ENCODE measurements around the gene E2F8. TPM values are rescaled to one million over a fixed set of nuclear protein-coding genes. Genes with fewer than 3 reads are reported as not detected.

E2F8 gene
- total and polyA plus RNA-seq, 2 donors (not counting 1 experiment from before 2014, with no cell fraction given): 0.22 to 0.24 TPM

DNA sequence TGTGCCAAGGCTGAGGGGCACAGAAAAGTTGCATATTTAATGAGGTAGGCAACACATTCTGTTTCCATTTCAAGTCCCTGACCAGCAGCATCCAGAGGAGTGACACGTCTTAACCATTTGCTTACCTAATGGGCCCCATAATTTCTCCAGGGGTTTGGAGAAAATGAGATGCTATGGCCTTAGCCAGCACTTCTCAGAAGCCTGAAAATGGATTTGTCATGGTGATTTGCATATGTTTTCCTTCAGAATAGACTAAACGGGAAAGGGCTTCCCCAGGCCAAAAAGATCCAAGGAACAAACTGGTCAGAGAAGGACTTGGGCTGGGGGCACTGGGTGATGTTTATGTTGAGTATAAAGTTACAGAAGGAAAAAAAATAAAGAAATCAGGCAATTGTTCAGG, 55.7 kb downstream of the E2F8 start:
- H3K27ac Mint-ChIP-seq: no peak overlapping the region
- H3K4me2 ChIP-seq (replicated peaks; ENCODE audit: low read depth, low read length, poor library complexity, severe bottlenecking): no peak overlapping the region
- no peak for ATAC-seq (ENCODE audit: low read depth)

DNA sequence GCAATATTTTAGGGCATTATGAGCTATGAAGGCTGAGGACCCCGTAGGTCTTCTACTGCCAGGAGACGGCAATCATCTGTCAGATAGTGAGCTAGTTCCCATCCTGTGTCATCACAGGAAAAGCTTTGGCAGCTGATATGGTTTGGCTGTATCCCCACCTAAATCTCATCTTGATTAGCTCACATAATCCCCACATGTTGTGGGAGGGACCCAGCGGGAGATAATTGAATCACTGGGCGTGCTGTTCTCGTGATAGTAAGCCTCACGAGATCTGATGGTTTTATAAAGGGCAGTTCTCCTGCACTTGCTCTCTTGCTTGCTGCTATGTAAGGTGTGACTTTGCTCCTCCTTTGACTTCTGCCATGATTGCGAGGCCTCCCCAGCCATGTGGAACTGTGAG, 57.1 kb downstream of the E2F8 start:
- Mint-ChIP-seq H3K4me3 (no peak overlapping the region), H3K9me3 (ENCODE audit: insufficient read depth) (no peaks in the 10 kb centered on the region), H3K27ac (no peak overlapping the region), H3K27me3 (no peaks in the 10 kb centered on the region), H3K4me1 (no peaks in the 10 kb centered on the region)
- H3K9ac ChIP-seq (ENCODE audit: low read length): no peak overlapping the region
- H2AFZ ChIP-seq (ENCODE audit: insufficient read depth, low read depth, low read length, poor library complexity, severe bottlenecking): no peak overlapping the region
- POLR2A ChIA-PET: no interaction called here
- no peaks in the 10 kb centered on the region for H3K36me3 ChIP-seq (replicated peaks in 1 of 2; ENCODE audit: control extremely low read depth in 1 of 2, control insufficient read depth in 1 of 2, extremely low read depth in 1 of 2, insufficient read depth in 2 of 2, low read length in 1 of 2)
- DNase-seq: no peak
- CTCF ChIA-PET: interaction anchor here (0.6 kb wide), 1 partner anchor 370 kb away, joined by 3 read pairs; no protein-coding TSS in a partner anchor
- no peaks in the 10 kb centered on the region for H3K27me3 ChIP-seq (replicated peaks in 1 of 4; ENCODE audit: control extremely low read depth in 1 of 4, control insufficient read depth in 3 of 4, insufficient read depth in 4 of 4, low read length in 3 of 4)
- TF ChIP-seq, protein P1, sequence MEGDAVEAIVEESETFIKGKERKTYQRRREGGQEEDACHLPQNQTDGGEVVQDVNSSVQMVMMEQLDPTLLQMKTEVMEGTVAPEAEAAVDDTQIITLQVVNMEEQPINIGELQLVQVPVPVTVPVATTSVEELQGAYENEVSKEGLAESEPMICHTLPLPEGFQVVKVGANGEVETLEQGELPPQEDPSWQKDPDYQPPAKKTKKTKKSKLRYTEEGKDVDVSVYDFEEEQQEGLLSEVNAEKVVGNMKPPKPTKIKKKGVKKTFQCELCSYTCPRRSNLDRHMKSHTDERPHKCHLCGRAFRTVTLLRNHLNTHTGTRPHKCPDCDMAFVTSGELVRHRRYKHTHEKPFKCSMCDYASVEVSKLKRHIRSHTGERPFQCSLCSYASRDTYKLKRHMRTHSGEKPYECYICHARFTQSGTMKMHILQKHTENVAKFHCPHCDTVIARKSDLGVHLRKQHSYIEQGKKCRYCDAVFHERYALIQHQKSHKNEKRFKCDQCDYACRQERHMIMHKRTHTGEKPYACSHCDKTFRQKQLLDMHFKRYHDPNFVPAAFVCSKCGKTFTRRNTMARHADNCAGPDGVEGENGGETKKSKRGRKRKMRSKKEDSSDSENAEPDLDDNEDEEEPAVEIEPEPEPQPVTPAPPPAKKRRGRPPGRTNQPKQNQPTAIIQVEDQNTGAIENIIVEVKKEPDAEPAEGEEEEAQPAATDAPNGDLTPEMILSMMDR (IDR thresholded peaks at IDR 0.05): no peak
- no peak for TF ChIP-seq EZH2 (IDR thresholded peaks at IDR 0.05; ENCODE audit: borderline replicate concordance, insufficient read depth, low read depth, low read length, poor library complexity, severe bottlenecking)
- no peak overlapping the region for H3K4me3 ChIP-seq (ENCODE audit: control extremely low read depth in 1 of 5, extremely low read depth in 1 of 5, insufficient read depth in 1 of 5, low read depth in 2 of 5, low read length in 4 of 5)
- H4K20me1 ChIP-seq (ENCODE audit: control insufficient read depth, insufficient read depth, low read length, poor library complexity, severe bottlenecking): no peaks in the 10 kb centered on the region
- H3K4me2 ChIP-seq (replicated peaks; ENCODE audit: low read depth, low read length, poor library complexity, severe bottlenecking): no peak overlapping the region
- no peaks in the 10 kb centered on the region for H3K4me1 ChIP-seq (ENCODE audit: control insufficient read depth in 2 of 2, insufficient read depth in 2 of 2, low read length in 2 of 2)
- no peak for ATAC-seq (ENCODE audit: low read depth)
- WGBS (ENCODE audit: insufficient coverage): 100% methylated on average over 6 of the region's 7 CpGs
- H3K9me3 ChIP-seq (ENCODE audit: control extremely low read depth in 1 of 3, control insufficient read depth in 2 of 3, insufficient read depth in 1 of 3, low read length in 2 of 3): no peaks in the 10 kb centered on the region
- H3K27ac ChIP-seq (ENCODE audit: low read length in 2 of 2): no peak overlapping the region
- no peaks in the 10 kb centered on the region for H3K79me2 ChIP-seq (ENCODE audit: control insufficient read depth, insufficient read depth, low read length)
- intact Hi-C loops (cut with micrococcal nuclease): no loop called here

More for the DNA sequence above, 55.7 kb downstream of the E2F8 start:
- Histone ChIP-seq H3K4me1 (ENCODE audit: control insufficient read depth in 2 of 2, insufficient read depth in 2 of 2, low read length in 2 of 2) (no peaks in the 10 kb centered on the region), H3K79me2 (ENCODE audit: control insufficient read depth, insufficient read depth, low read length) (no peaks in the 10 kb centered on the region), H3K9me3 (ENCODE audit: control extremely low read depth in 1 of 3, control insufficient read depth in 2 of 3, insufficient read depth in 1 of 3, low read length in 2 of 3) (no peaks in the 10 kb centered on the region), H3K4me3 (ENCODE audit: control extremely low read depth in 1 of 5, extremely low read depth in 1 of 5, insufficient read depth in 1 of 5, low read depth in 2 of 5, low read length in 4 of 5) (no peak overlapping the region), H4K20me1 (ENCODE audit: control insufficient read depth, insufficient read depth, low read length, poor library complexity, severe bottlenecking) (no peaks in the 10 kb centered on the region), H3K9ac (ENCODE audit: low read length) (no peak overlapping the region), H3K36me3 (replicated peaks in 1 of 2; ENCODE audit: control extremely low read depth in 1 of 2, control insufficient read depth in 1 of 2, extremely low read depth in 1 of 2, insufficient read depth in 2 of 2, low read length in 1 of 2) (no peaks in the 10 kb centered on the region), H3K27ac (ENCODE audit: low read length in 2 of 2) (no peak overlapping the region), H3K27me3 (replicated peaks in 1 of 4; ENCODE audit: control extremely low read depth in 1 of 4, control insufficient read depth in 3 of 4, insufficient read depth in 4 of 4, low read length in 3 of 4) (no peaks in the 10 kb centered on the region), H2AFZ (ENCODE audit: insufficient read depth, low read depth, low read length, poor library complexity, severe bottlenecking) (no peak overlapping the region)
- intact Hi-C loops (cut with micrococcal nuclease): no loop called here
- TF ChIP-seq EZH2 (IDR thresholded peaks at IDR 0.05; ENCODE audit: borderline replicate concordance, insufficient read depth, low read depth, low read length, poor library complexity, severe bottlenecking): no peak
- TF ChIP-seq, protein P1 (IDR thresholded peaks at IDR 0.05): no peak
- Mint-ChIP-seq H3K4me3 (no peak overlapping the region), H3K9me3 (ENCODE audit: insufficient read depth) (no peaks in the 10 kb centered on the region), H3K27me3 (no peaks in the 10 kb centered on the region), H3K4me1 (no peaks in the 10 kb centered on the region)
- ChIA-PET CTCF (no interaction called here), POLR2A (no interaction called here)
- DNase-seq: no peak
- 82% methylated on average over 1 of the region's 2 CpGs for WGBS (ENCODE audit: insufficient coverage)

Measured in B cell (primary cell).